Activated CD8-positive, alpha-beta memory T cell treated with anti-CD3 and anti-CD28 coated beads for 36 hours (primary cell): ENCODE measurements around the gene TMEM52B. TPM values are rescaled to one million over a fixed set of nuclear protein-coding genes. Genes with fewer than 3 reads are reported as not detected.
"Not testable (repeated sequence)": the region's sequence is repeated elsewhere in the genome, so short reads cannot be mapped to it uniquely, and the experiment has no call there.

Experiments used
- CTCF ChIA-PET: fragments of 350-600 bp; sonication (Branson Sonifier 250); formaldehyde crosslinking; loops from one replicate; lab custom pipeline; 2021; ENCODE audit warnings: antibody characterized with exemption; lab: Charles Lee
- POLR2A ChIA-PET: fragments of 350-600 bp; sonication (Branson Sonifier 250); formaldehyde crosslinking; loops from one replicate; lab custom pipeline; 2021; ENCODE audit warnings: antibody characterized with exemption; lab: Charles Lee
- total RNA-seq, 2 experiments: library from RNA; stranded (reverse); gene quantifications; one replicate each; pipeline ENCODE4 v1.2.3, GENCODE V29; 2021

Gene TMEM52B
- total RNA-seq, 2 experiments from 2014 or later: not detected

- CTCF ChIA-PET: interaction anchor here (0.6 to 0.7 kb wide), 2 partner anchors 186 to 707 kb away, joined by 3 to 4 read pairs; partner anchors contain the start of gene CLEC12B
- POLR2A ChIA-PET: interaction anchor here (0.6 kb wide), 1 partner anchor 302 kb away, joined by 3 read pairs; no protein-coding TSS in a partner anchor
These were observed 17.4 kb downstream of the TMEM52B start for GRCh38 chr12:10196210-10196609.

- POLR2A ChIA-PET: no interaction called here
- CTCF ChIA-PET: no interaction called here
These were observed 19.0 kb downstream of the TMEM52B start for GRCh38 chr12:10197879-10198278.

GRCh38 chr12:10204495-10204894 is 25.7 kb downstream of the TMEM52B start:
- CTCF ChIA-PET, POLR2A ChIA-PET: not testable (repeated sequence)

DNA sequence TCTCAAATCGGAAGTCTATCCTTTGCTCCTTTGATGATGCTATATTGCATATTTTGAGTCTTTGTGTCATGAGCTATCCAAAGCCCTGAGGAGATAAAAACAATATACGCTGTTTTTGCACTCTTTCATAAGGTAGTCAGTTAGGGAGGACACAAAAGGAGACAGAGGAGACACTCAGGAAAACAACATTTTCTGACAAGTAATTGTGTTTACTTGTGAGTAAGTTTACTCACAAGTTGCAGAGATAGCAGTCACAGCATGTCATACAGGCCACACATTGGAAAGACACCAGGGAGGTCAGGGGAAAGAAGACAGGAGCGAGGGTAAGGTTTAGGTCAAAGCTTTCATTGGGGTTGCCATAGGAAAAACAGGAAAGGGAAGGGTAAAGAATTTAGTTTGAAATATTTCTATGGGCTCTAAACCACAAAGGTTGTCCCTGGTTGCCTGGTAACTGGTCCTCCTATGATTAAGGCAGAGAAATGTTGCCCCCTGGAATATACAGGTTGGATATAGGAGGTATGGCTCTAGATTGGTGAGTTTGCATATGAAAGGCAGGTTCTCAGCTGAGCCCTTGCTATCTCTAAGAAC is 26.5 kb downstream of the TMEM52B start:
- POLR2A ChIA-PET: no interaction called here
- CTCF ChIA-PET: no interaction called here

DNA sequence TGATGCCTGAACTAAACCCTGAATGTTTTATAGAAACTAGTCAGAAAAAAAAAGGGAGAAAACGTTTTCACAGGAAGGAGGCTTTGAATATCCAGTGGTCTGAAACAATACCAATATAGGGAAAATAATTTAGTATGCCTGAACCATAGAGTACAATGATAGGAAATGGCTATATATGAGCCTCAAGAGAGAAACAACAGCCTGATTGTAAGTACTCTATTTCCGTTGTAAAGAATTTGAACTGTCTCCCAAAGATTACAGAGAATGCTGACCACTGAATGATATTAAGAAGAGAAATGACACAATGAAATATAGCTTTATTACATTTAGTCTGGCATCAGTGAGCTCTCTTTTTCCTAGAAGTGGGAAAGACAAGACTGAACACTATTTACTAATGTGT is 28.3 kb downstream of the TMEM52B start:
- CTCF ChIA-PET: no interaction called here
- POLR2A ChIA-PET: interaction anchor here (0.6 kb wide), 1 partner anchor 311 kb away, joined by 4 read pairs; no protein-coding TSS in a partner anchor

DNA sequence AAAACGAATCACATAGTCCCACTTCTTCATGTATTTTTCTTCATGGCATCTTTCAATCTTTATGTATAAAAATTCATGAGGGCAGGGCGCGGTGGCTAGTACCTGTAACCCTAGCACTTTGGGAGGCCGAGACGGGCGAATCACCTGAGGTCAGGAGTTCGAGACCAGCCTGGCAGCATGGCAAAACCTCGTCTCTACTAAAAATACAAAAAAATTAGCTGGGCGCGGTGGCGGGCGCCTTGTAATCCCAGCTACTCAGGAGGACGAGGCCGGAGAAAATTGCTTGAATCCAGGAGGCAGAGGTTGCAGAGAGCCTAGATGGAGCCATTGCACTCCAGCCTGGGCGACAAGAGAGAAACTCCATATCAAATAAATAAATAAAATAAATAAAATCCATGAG is 31.4 kb downstream of the TMEM52B start:
- CTCF ChIA-PET: no interaction called here

DNA sequence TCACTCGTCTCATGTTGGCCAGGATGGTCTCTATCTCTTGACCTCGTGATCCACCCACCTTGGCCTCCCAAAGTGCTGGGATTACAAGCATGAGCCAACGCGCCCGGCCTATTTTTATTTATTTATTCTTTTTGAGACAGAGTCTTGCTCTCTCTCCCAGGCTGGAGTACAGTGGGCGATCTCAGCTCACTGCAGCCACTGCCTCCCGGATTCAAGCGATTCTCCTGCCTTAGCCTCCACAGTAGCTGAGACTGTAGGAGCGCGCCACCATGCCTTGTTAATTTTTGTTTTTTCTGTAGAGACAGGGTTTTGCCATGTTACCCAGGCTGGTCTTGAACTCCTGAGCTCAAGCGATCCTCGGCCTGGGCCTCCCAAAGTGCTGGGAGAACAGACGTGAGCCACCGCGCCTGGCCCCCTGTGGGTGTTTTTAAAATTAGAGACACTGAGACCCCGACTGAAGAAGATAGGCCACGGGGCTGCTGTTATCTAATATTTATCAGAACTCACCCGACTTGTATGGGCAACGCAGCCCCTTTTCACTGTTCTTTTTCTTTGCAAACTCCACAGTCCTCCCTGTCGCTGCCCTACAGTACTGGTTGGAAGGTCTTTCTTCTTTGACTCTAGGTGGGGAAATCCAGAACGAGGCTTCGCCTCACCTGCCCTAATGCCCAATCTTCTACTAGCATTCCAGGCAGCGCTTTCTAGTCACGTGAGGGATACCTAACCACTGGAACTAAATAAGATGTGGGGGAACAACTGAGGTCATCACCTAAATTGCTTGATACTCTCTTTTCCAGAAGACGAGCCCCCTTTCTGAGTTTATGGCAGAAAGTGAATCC is 32.5 kb downstream of the TMEM52B start:
- CTCF ChIA-PET: no interaction called here
- POLR2A ChIA-PET: interaction anchor here (1.4 kb wide), 1 partner anchor 179 kb away, joined by 3 read pairs; no protein-coding TSS in a partner anchor

More for the DNA sequence above, 31.4 kb downstream of the TMEM52B start:
- POLR2A ChIA-PET: no interaction called here

GRCh38 chr12:10211940-10212738 is 33.3 kb downstream of the TMEM52B start:
- ChIA-PET POLR2A (interaction anchor here (0.6 to 1.4 kb wide), 4 partner anchors 15 to 451 kb away, joined by 3 to 7 read pairs (median 4); partner anchors contain the start of gene CD69), CTCF (no interaction called here)

DNA sequence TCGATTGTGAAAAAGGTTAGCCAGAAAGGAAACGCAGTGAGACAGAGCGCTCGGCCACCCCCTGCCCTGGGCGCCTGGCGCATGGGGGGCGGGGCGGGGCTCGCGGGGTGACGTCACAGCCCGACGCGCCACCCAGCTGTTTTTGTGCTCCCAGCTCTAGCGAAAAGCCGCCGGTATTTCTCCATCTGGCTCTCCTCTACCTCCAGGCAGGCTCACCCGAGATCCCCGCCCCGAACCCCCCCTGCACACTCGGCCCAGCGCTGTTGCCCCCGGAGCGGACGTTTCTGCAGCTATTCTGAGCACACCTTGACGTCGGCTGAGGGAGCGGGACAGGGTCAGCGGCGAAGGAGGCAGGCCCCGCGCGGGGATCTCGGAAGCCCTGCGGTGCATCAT is 33.9 kb downstream of the TMEM52B start, which contains the start of gene GABARAPL1:
Gene GABARAPL1 (plus strand): TSS at position 139 of the 393 bp plus-strand sequence. CDS start 253 bp downstream, at position 392.
- ChIA-PET POLR2A (interaction anchor here (0.8 to 1.4 kb wide), 3 partner anchors 15 to 452 kb away, joined by 3 to 5 read pairs (median 3); partner anchors contain the start of gene CD69), CTCF (interaction anchor here (0.9 kb wide), 1 partner anchor 161 kb away, joined by 4 read pairs; no protein-coding TSS in a partner anchor)

DNA sequence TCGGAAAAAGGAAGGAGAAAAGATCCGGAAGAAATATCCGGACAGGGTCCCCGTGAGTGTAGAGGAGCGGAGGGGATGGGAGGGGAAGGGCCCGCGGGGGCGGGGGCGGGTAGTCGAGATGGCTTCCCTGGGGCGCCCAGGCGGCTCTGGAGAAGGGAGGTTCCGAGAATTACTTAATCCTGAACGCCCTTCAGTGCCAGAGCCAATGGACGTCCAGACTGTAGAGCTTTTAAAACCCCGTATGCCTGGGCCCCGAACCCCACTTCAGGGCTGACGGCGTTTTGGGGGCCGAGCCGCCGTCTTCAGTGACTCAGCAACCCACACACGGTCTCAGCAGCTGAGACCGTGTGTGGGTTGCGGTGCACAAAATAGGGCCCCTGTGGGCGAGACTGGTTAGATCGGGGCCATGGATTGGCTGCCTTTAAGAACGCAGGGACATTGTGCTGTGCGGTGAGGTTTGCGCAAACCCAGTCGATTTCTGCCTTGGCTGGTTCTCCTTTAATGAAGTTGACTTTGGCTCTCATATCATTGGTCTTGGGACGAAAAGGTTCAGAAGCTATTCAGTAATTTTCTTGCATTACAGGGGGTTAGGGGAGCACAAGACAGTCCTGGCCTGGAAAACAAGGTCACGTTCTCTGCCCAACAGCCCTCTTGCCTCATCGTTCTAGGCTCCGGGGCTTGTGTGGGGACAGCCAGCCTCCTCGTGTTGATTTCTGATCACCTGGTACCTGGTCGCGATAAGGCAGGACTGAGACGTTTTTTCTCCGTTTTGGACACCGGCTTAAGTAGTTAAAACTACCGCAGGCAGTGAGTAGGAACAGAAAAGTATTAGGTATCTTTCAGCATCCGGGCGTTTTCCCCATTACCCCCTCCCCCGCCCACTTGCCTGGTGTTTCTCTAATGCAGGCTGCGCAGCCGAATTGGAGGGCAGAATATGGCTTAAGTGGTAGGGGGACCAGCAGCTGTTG is 34.6 kb downstream of the TMEM52B start:
- POLR2A ChIA-PET: interaction anchor here (0.8 to 1.1 kb wide), 3 partner anchors 93 to 453 kb away, joined by 3 to 6 read pairs (median 5); partner anchors contain the start of gene CD69
- CTCF ChIA-PET: interaction anchor here (0.7 to 0.9 kb wide), 3 partner anchors 125 to 184 kb away, joined by 3 to 4 read pairs (median 4); no protein-coding TSS in a partner anchor

- ChIA-PET POLR2A (interaction anchor here (0.8 to 0.9 kb wide), 3 partner anchors 13 to 171 kb away, joined by 3 to 6 read pairs (median 3); no protein-coding TSS in a partner anchor), CTCF (interaction anchor here (0.7 to 1.5 kb wide), 3 partner anchors 21 to 183 kb away, joined by 3 to 5 read pairs (median 4); no protein-coding TSS in a partner anchor)
These were observed 35.5 kb downstream of the TMEM52B start for GRCh38 chr12:10214136-10214894.

GRCh38 chr12:10214895-10215267 is 36.0 kb downstream of the TMEM52B start:
- ChIA-PET POLR2A (interaction anchor here (0.8 kb wide), 1 partner anchor 13 kb away, joined by 3 read pairs; no protein-coding TSS in a partner anchor), CTCF (interaction anchor here (1.5 kb wide), 1 partner anchor 21 kb away, joined by 5 read pairs; no protein-coding TSS in a partner anchor)

GRCh38 chr12:10215436-10215835 is 36.6 kb downstream of the TMEM52B start:
- ChIA-PET POLR2A (no interaction called here), CTCF (interaction anchor here (1.5 kb wide), 1 partner anchor 20 kb away, joined by 5 read pairs; no protein-coding TSS in a partner anchor)

DNA sequence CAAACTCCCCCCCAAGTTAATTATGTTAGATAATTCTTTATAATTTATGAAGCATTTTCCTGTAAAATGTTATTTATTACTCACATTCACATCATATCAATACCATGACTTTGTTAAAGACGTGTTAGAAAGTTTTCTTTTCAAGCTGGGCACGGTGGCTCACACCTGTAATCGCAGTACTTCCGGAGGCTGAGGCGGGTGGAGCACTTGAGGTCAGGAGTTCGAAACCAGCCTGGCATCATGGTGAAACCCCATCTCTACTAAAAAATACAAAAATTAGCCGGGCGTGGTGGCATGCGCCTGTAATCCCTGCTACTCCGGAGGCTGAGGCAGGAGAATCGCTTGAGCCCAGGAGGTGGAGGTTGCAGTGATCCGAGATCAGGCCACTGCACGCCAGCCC is 37.1 kb downstream of the TMEM52B start:
- POLR2A ChIA-PET: interaction anchor here (0.6 kb wide), 1 partner anchor 329 kb away, joined by 4 read pairs; no protein-coding TSS in a partner anchor
- CTCF ChIA-PET: interaction anchor here (1.2 kb wide), 1 partner anchor 20 kb away, joined by 3 read pairs; no protein-coding TSS in a partner anchor

DNA sequence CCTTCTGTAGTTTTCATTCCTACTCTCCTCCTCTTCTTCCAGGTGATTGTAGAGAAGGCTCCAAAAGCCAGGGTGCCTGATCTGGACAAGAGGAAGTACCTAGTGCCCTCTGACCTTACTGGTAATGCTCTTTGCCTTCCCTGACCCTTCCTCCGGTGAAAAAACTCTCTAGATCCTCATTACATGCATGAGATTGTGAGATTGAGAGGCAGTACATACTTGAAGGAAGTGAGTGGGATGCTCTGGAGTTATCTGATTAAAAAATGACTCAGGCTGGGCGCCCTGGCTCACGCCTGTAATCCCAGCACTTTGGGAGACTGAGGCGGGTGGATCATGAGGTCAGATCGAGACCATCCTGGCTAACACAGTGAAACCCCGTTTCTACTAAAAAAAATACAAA is 39.2 kb downstream of the TMEM52B start:
- POLR2A ChIA-PET: interaction anchor here (0.7 kb wide), 1 partner anchor 1530 kb away, joined by 3 read pairs; no protein-coding TSS in a partner anchor
- CTCF ChIA-PET: no interaction called here

DNA sequence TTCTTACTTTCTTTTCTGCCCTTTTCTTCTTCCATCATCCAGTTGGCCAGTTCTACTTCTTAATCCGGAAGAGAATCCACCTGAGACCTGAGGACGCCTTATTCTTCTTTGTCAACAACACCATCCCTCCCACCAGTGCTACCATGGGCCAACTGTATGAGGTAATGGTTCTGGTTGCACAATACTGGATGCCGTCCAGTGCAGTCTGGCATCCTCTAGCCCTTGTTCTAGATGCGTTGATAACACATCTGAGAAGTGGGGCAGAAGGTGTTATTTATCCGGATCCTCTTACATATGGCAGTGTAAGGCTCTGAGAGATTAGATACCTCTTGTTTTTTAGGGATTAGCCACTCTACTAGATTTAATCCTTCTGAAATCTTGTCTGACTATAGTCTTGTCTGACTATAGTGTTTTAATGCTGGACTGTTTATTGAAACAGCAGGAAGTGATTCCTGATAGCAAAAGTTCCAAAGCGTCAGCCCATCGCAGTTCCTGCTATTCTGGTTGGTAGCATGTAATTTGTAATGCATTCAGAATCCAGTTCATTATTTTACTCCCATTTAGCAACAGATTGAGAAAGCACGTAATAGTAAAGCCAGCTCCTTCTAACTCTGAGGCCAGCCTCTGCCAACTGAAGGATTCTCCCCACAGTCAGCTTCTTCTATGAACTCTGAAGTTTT is 41.7 kb downstream of the TMEM52B start:
- POLR2A ChIA-PET: no interaction called here
- CTCF ChIA-PET: no interaction called here
